ENCODE measurements around the gene EIF4G1.

- TF ChIP-seq CTCF (IDR thresholded peaks at IDR 0.05) (peak in 3 of 4 experiments; percentile 30 to 51 (median 37)), POLR2A (IDR thresholded peaks at IDR 0.05) (no peak)
Observed at GRCh38 chr3:184289426-184289938, 24.9 kb upstream of the EIF4G1 start.

Measured in sigmoid colon (tissue), 3 donors.